Right kidney (tissue), 1 donor: Measurements from ENCODE around the gene ITFG2.
"Not testable (repeated sequence)": the region's sequence is repeated elsewhere in the genome, so short reads cannot be mapped to it uniquely, and the experiment has no call there.

ENCODE experiments used
- DNase-seq: peaks from one replicate; pipeline ENCODE4 v3.0.0-alpha.2; 2016

The ITFG2 gene

GRCh38 chr12:2860170-2860569, 47.7 kb downstream of the ITFG2 start:
- no peak for DNase-seq

- no peak for DNase-seq
Observed at GRCh38 chr12:2862876-2863275, 50.4 kb downstream of the ITFG2 start.

- not testable (repeated sequence) for DNase-seq
Observed at GRCh38 chr12:2863402-2863801, 50.9 kb downstream of the ITFG2 start.

GRCh38 chr12:2864198-2864597, 51.7 kb downstream of the ITFG2 start:
- no peak for DNase-seq

GRCh38 chr12:2868986-2869632, 56.6 kb downstream of the ITFG2 start:
- DNase-seq = not testable (repeated sequence)
